NCI-H460 (cell line): ENCODE measurements around the gene GNA12. TPM values are rescaled to one million over a fixed set of nuclear protein-coding genes. Genes with fewer than 3 reads are reported as not detected.
"Not testable (repeated sequence)": the region's sequence is repeated elsewhere in the genome, so short reads cannot be mapped to it uniquely, and the experiment has no call there.

Experiments used
- DNase-seq: peaks from one replicate; pipeline ENCODE4 v3.0.0-alpha.2; 2016; ENCODE audit warnings: low read depth; ENCODE audit errors: extremely low read depth
- total RNA-seq: library from RNA; depleted of rRNA; stranded (reverse); fragments of >200 nt; shearing (Covaris generic); gene quantifications from 2 replicates; pipeline ENCODE4 v1.2.3, GENCODE V29; 2014

Gene GNA12
- total RNA-seq, 1 experiment from 2014 or later = 18.3 TPM

DNA sequence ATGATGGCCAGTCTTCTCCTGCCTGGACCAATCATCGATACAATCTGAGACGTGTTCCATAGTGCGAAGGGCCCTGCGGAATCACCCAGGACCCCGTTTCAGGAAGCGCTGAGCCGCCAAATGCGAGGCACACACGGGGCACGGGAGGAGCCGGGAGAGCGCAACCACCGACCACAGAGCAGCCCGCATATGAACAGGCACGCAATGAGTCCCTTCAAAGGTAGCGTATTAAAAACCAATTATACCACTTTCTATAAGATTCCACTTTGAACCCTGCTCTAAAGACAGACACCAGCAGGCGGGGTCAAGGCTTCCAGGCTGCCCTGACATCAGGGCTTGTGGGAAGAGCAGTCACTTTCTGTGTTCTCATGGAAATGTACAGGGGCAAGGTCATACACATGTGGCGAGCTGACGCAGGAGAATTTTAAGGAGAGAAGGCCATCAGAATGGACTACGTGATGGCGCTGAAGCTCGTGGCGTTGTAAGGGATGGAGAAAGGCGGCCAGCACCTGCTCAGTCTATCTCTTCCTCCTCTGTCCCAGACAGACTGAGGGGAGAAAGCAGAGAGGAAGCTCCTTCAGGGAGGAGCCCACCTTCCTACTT is 109.9 kb downstream of the GNA12 start:
- no peak for DNase-seq

DNA sequence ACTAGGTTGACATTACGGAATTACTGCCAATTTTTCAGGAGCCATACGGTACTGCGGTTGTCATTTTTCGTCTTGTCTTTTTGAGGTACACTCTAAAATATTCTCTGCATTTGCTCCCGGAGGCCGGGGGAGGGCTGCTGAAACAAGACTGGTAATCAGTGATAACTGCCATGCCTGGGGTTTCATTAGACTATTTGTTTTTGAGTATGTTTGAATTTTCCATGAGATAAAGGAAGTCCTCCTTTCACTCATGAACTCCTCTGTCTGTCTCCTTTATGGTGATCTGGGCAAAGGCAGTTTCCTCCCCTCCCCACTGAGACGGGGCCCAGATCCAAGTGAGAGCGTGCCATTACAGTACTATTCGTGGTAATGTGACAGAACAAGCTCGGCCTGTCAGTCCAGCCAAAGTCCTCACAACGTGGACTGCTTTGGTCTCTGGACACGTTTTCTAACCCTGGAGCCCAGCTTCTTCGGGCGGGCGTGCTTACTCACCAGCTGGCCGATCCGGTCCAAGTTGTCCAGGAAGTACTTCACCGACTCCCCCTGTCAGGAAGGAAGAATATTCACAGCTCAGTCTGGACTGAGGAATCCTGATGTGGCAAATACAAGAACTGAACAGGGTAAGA is 111.0 kb downstream of the GNA12 start:
- no peak for DNase-seq

DNA sequence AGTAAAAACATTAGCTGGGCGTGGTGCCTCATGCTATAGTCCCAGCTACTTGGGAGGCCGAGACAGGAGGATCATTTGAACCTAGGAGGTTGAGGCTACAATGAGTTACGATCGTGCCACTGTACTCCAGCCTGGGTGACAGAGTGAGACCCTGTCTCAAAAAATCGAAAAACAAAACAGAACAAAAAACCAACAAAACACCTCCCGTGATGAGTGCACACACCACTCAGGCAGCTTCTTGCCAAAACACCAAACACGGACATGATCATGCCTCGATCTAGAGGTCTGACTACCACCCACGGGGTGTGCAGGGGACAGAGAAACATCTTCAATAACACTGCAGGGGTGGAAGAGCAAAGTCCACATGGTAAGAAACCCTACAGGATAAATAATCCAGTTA is 111.7 kb downstream of the GNA12 start:
- no peak for DNase-seq

DNA sequence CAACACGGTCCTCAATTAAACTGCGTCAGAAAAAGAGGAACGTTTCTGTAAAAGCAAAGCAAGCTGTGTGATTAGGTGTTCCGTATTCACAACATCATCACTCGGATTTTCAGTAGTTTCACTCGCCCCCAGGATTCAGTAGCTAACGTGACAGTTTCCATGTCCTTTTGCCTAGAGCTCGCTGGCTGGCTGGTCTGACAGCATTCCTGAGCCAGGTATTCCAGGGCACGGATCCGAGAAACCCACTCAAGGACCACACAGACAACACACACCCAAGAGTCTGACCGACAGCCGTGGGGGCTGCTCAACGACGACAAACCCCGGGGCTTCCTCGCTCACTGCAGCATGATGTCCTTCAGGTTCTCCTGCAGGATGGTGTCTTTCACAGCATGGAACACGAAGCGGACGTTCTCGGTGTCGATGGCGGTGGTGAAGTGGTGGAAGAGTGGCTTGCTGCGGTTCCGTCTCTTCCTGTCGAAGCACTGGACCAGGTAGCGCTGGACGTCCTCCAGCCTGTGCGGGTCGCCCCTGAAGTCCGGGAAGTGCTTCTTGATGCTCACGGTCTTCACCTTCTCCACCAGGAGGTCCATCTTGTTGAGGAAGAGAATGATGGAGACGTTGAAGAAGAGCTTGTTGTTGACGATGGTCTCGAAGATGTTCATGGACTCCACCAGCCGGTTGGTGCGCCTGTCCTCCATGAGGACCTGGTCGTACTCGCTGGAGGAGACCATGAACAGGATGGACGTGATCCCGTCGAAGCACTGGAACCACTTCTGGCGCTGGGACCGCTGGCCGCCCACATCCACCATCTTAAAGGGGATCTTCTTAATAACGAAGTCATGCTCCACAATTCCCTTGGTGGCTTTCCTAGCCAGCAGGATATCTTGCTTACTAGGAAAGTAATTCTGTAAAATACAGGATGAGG is 113.0 kb downstream of the GNA12 start:
- DNase-seq = no peak

DNA sequence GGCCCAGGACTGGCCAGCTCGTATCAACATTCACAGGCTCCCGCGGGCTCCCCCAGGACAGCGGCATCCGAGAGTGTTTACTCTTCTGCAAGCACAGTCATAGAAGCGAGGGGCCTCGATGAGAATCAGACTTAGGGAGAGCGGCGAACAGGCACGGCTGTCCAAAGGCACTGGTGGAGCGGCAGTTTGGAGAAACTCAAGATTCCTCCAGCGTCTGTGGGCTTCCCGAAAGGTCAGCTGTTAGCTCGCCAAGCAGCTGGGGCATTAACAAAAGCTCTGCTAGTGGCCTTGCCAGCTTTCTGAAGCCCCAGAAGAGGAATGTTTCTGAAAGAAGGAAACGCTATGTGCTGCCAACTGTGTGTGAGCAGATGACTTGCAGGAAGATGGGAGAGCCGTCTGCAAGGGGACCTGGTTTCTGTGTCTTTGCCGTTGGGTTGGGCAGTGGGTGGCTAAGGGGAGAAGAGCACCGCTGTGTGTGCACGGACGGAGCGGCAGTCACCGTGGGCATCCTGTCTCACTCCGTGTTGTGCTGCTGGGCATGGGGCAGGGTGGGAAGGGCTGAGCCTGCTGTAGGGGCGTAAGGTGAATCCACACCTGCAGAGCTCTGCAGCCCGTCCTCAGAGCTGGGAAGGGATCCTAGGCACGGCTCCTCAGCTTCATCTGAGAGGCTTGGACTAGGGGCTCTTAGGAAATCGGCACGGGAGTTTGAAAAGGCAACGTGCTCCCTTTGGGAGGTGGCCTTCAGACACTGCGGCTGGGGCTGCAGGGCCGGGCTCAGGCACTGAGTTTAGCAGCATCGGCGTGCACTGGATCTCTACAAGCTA is 114.0 kb downstream of the GNA12 start:
- no peak for DNase-seq

DNA sequence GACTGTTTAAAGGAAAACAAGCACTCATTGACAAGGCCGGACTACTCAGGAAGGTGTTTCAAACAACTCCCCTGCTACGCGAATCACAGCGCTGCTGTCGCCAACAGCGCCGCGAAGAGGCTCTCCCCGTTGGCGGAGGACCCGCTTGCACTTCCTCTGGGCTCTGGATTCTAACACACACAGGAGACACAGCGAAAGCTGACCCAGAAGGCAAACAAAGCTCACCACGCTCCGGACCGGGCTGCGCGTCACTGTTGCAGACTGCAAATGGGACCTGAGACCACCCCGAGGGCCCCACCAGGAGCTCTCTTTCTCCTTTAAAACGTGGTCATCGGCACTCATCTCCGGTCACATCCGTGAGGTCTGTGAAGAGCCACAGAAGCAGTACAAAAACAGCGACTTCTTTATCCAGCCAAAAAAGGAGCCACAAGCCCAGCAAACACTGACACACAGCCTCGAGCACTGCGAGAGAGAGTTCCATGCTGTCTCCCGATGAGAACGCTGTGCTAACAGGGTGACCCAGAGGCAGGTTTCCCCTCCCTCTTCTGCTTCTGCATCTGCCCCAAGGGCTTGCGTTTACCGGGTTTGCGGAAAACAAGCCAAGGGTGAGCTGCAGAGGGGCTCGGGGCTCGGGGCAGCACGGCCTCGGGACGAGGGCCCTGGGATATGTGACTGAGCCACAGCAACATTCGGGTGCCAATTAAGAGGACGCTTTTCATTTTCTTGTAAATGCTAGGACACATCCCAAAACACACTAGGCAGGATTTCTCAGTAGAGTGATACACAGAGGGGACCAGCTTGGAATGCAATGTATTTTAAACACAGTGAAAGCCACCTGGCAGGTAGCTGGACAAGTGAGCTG is 114.8 kb downstream of the GNA12 start:
- DNase-seq = no peak

DNA sequence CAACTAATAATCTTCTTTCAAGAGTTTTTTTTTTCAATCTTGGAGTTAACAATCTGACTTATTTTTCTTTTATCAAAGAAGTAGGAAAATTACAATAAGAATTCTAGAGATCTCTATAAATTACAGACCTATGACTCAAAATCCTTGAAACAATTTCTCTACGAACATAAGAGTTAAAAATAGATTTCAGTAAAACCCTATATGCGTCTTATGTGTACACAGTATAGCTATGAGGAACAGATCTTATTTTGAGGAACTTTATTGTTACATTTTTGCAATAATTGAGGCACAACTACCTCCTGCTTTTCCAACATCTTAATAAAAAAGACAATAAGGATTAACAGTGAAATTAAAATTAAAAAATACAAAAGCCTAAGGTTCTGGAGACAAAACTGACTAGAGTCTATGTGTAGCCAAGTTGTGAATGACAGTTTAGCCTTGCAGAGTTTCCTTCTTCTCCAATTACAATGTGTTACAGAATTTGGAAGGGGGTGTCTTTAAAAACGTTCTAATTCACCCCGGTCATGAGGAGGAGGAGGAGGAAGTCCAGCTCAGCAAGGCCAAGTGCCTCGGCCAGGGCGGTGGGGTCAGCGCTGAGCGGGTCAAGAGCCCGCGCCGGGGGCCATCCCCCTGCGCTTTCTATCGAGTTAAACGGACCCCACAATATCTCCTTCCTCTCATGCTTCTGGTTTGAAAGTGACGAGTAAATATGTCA is 115.6 kb downstream of the GNA12 start:
- DNase-seq = no peak

DNA sequence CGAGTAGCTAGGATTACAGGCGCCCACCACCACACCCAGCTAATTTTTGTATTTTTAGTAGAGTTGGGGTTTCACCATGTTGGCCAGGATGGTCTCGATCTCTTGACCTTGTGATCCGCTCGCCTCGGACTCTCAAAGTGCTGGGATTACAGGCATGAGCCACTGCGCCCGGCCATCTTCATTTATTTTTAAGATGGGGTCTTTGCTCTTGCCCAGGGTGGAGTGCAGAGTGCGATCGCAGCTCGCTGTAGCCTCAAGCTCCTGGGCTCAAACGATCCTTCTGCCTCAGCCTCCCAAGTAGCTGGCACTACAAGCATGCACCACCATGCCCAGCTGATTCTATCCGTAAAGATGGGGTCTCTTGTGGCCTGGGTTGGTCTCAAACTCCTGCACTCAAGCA is 116.9 kb downstream of the GNA12 start:
- DNase-seq = not testable (repeated sequence)

DNA sequence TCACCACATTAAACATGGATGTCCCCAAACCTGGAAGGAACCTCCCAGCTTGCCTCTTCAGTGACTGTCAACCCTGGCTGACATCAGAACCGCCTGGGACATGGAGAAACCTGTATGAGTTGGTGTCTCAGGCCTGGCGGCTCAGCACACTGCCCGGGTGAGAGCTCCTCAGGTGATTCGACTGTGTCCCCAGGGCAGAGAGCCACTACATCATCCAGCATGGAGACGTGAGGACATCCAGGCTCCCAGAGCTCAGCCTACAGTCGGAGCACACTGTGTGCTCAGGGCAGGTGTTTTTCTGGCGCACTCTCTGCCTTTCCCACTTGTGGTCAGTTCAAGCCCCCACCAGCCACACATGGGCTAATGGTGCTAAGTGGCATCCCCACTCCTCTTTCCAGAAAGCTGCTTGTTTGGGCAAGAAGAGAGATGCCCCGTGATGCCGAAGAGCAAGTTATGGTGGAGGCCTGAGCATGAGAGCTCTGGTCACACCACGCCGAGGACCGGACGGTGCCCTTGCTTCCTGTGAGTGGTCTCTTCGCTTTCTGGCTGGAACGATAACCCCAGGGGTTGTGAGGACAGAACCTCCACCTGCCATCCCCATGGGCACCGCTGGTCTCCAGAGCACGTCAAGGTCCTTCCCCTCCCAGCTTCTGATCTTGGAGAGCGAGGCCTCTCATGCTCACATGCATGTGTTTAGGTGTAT is 117.6 kb downstream of the GNA12 start:
- no peak for DNase-seq

DNA sequence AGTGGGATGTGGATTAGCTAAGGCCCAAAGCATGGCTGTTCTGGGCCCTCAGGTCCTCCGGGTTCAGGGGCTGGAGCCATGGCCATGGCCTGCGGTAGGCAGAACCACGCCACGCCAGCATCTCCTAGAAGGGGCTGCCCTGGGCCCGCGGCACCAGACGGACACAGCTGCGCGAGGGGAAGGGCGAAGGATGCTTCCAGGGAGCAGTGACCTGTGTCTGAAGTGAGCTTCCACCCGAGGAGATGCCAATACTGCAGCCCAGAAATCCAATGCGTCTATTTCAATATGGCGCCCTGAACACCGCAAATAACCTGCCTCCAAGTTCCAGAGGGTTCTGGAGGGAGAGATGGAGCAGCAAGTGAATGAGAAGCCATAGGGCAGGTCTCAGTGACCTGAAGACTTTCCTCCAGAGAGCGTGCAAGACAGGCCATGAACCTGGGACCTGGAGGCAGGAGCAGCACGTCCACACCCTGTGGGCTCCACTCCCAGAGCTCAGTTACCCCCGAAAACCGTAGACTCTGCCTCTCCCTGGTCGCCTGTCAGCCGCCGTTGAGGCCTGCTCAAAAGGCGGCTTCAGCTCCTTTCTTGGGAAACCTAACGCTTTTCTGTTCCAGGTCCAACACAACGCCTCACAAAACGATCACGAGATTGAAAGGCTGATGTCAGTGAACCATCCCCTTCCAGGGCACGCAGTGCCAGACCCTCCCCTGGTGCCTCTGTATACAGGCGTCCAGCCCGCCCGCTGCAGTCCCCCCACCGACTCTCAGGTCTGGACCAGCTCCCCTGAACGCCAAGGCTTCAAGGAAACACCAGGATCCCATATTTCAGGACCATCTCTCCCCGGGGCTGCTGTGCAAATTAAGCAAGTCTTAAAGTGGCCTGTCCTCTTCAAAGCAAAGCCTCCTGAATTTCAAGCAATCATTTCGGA is 118.7 kb downstream of the GNA12 start:
- DNase-seq = no peak

DNA sequence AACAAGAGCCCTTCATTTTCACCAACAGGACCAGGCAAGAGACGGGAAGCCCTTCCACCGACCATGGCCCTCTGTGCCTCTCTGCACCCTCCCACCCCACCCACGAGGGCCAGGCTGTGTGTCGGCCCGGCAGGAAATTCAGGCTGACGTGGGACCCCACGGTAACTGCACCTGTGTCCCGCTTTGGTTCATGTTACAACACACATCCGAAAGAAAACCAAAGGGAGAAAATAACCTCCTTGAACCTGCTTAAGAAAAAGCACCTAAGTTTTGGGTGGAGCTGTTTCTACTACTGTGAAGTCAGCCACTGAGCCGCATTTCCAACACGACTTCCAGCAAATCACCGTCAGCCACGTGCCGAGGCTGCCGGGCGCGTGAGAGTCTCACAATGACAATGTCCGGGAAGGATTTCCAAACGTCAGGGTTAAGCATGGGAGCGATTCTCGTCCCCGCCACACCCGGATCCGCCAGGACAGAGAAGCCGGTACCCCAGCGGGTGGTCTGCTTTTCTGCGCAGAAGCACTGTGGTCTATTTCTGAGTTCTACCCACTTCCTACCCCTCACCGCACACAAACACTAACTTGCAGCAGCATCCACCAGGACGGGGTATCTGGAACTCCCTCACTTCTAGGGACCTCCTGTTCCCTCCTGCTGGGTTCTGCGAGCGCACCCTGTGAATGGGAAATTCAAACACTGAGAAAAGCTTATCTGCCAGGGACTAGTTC is 119.5 kb downstream of the GNA12 start:
- no peak for DNase-seq

DNA sequence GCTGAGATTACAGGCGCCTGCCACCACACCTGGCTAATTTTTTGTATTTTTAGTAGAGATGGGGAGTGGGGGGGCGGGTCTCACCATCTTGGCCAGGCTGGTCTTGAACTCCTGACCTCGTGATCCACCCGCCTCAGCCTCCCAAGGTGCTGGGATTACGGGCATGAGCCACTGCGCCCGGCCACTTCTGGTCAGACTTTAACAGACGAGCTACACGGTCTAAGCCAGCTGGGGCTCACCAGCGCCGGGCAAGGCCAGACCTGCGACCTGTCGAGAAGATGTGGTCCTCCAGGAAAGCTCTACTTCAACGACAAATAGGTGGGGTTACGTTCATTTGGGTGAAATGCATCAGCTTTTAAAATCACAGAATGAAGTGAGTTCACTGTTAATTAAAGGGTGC is 120.1 kb downstream of the GNA12 start:
- not testable (repeated sequence) for DNase-seq

DNA sequence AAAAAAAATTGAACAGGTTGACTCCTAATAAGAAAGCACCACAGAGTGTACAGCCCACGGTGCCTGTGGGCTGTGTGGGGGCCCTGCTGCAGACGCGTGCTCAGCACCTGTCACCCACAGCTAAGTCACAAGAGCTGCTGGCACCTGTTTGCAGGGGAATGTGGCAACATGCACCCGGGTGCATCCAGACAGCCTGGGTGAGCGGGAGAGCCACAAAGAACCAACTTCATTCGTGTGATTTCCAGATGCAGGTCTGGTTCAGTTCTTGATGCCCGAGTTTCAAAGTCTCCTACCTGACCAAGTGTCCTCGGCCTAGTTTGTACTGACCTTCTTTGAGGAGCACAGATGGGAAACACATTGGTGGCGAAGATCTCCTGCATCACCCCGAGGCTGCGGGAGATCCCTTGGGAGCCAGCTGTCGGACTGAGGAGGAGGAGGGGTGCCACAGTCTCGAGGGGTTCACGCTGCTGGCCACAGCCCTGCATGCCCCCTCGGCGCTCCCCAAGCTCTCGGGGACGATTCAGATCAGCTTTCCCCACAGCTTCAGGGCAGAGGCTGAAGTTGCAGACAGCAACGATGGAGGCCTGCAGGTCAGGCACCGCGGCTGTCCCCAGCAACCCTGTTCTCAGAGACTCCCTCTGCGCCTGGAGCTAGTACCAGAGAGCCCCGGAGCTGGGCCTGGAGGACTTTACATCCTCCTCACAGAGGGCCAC is 120.8 kb downstream of the GNA12 start:
- DNase-seq = no peak

DNA sequence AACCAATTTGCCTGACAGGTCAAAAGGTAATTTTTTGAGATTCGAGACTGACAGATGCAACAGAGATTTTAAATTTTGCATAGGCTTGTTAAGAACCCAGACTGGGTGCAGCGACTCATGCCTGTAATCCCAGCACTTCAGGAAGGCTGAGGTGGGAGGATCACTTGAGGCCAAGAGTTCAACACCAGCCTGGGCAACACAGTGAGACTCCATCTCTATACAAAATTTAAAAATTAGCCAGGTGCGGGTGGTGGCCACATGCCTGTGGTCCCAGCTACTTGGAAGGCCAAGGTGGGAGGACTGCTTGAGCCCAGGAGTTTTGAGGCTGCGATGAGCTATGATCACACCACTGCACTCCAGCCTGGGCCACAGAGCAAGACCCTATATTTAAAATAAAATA is 121.5 kb downstream of the GNA12 start:
- no peak for DNase-seq

DNA sequence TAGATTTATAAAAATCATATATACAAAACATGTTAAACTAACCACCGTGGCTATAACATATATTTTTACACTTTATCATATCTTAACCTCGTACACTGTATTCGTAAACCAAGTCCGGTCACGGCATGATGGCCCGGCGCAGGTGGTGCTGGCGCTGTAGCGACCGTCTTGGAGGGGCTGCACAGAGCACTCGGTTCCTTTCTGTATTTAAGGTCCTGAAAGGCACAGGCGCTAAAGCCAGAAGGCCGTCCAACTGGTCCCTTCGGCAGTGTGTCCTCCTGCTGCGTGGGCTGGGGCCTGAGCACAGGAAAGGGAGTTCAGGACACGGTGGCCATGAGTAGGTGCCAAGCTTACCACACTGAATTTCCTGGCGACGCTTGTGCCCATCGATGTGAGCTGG is 122.3 kb downstream of the GNA12 start:
- DNase-seq = no peak

DNA sequence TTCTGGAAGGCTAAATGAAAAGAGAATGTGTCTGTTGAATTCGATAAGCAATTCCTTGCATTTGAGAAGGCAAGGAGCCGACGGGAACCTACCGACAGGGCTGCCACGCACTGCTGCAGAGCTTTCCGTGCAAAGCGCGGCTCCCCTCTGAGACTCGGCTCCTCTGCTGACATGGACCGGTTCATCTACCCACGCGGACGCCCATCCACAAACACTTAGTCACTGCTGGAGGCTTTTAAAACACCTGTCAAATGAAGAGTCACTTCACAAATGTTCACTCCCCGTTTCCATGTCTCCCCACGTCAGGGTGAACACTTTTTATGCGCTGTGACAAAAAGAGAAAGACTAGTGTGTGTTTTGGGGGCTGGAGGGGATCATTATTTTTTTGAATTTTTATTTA is 124.1 kb downstream of the GNA12 start:
- no peak for DNase-seq
